A549 treated with AZD2906 at 1 μM for 4 hours (cell line): ENCODE results near the gene CISD3. TPM values are rescaled to one million over a fixed set of nuclear protein-coding genes. Genes with fewer than 3 reads are reported as not detected.

Source experiments
- total RNA-seq: library from RNA; stranded (reverse); fragments of 200-300 nt; extraction: Qiagen RNA extraction; gene quantifications from 5 replicates; pipeline ENCODE4 v1.2.3, GENCODE V29; 2022

The CISD3 gene, protein sequence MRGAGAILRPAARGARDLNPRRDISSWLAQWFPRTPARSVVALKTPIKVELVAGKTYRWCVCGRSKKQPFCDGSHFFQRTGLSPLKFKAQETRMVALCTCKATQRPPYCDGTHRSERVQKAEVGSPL
- 43.2 to 102 TPM (median 95.5 TPM) in 5 replicates for total RNA-seq

DNA sequence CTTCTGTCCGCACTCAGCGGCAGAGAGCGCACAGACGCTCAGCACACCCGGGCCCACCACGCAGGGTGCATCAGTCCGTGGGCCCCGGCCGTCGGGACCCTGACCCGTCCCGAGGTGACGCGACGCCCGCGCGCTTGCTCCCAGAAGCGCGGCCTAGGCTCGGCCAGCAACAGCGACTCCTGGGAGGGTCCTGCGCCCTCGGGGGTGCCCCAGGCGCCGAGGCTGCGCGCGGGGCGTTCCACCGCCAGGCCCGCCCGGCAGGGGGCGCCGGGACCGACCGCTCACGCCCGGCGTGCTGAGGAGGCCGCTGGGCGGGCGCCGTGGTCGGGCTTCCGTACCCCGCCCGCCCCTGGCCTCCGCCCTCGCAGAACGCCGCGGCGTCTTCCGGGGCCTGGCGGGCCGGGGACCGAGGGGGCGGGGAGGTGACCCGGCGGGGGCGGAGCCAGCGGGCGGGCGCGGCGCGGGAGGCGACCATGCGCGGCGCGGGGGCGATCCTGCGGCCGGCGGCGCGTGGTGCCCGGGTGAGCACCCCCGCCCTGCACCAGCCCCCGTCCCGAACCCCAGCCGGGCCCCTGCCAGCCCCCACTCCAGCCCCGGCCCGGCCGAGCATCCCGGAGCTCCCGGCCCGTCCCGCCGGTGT is at the start of gene CISD3:
Gene CISD3 (plus strand): TSS at position 456 of the 640 bp plus-strand sequence. CDS start 18 bp downstream, at position 474.

DNA sequence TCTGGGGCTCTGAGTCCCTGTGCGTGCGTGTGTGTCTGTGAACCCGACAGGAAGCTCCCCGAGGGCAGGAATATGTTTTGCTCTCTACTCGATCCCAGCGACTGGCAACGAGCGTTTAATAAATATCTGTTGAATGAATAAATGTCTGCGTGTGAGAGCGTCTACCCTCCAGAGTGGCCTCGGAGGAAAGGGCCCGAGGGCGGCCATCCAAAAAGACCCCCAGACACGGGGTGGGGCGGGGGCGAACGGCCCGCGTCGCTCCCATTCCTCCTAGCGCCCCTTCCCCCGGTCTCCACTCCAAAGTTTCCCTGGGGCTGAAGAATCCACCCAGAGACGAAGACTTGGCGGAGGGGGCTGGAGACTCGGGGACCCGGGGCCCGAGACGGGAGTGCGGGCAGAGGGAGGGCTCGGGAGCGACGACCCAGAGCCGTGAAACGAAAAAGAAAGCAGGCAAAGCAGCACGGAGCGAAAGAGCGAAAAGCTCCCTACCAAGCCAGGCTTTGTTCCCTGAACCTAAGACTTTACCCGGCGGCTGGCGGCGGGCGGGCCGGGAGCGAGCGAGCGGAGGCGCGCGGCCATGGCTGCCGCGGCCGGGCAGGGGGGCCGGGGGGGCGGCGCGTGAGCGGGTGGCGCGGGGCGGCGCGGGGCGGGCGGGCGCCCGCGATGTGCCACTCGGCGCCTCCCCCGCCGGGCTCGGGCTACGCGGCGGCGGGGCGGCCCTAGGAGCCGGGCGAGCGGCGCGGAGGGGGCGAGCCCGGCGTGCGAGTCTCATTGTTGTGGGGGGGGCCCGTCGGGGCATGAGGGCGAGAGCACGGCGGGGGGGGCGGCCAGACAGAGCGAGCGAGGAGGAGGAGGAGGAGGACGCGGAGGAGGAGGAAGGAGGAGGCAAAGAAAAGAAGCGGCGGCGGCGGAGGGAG is 25.3 kb upstream of the CISD3 start, which contains the start of gene MLLT6:
Gene MLLT6 (plus strand): TSS at position 668 of the 917 bp plus-strand sequence. CDS start 360 bp downstream, outside the sequence.

DNA sequence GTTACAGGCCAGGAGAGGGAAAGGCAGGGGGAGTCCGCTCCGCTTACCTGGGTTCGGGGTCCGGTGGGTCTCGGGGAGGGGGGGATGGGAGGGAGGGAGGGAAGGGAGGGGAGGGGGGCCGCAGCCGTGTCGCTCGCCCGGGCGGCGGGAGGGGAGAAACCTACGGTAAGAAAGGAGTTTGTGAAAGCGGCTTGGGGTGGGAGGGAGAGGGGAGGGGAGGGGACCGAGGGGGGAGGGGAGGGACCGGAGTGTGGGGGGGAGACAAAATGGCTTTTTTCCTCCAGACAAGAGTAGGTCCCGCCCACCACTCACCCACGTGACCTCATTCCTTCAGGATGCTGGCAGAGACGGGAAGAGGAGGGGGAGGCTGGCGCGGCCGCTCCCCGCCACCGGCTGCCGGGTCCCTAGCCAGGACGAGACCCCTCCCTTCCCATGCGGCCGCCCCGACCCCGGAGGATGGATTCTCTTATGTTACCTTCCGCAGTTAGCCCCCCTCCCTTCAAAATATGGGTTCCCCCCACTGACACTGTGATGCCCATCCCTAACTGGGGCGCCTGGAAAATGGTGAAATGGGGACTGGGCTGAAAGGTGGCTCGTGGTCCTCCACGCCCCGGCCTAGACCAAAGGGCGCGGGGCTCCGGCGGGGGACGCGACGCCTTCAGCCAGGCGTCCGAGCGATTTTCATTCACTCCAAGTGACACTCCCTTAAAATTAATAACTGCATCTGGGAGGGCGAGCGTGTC is 18.2 kb downstream of the CISD3 start, which contains the start of gene PCGF2:
Gene PCGF2 (minus strand): TSS at position 188 of the 743 bp plus-strand sequence. CDS start 7,934 bp downstream, outside the sequence.

DNA sequence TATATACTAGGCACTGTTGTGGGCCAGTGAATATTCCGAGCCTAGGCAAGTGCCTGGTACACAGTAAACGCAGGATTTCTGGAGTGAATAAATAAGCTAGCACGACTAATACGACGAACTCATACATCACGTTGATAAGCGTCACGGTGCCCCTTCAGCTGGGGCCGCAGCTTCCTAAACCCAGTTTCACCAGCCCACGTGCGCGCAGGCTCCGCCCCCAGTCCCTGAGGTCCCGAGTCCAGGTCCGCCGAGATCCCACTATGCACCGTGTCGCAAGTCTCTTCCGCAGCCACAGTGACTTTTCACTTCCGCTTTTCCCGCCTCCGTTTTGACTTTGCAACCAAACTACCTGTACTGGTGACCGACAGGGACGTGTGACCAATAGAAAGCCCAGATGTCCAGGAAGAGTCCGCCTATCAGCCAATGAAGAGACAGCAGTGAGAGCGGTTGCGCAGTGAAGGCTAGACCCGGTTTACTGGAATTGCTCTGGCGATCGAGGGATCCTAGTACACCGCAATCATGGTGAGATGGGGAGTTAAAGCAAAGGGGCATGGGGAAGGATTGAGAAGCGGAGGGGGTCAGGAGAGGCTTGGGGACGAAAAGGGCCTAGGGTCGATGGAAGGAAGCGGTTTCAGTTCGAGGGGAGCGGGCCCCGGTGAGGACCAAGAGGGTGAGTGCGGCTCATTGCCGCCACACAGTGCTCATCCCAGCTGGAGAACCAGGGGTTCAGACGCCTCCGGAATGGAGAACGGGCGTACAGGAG is 22.3 kb downstream of the CISD3 start, which contains the start of gene PSMB3:
Gene PSMB3 (plus strand): TSS at position 434 of the 763 bp plus-strand sequence. CDS start 86 bp downstream, at position 520.

Other genes with a start within 250 kb of the CISD3 start
- gene SRCIN1, start 124.4 kb upstream of the CISD3 start, total RNA-seq = 1.3 to 3.5 TPM (median 2.6 TPM) in 5 replicates
- gene EPOP, start 55.4 kb upstream of the CISD3 start, total RNA-seq = 9.7 to 12.9 TPM (median 12.0 TPM) in 5 replicates
- 23.4 to 30.4 TPM (median 25.0 TPM) in 5 replicates for gene MLLT6, start 25.1 kb upstream of the CISD3 start, total RNA-seq
- gene PCGF2, start 18.0 kb downstream of the CISD3 start, total RNA-seq = 32.8 to 60.3 TPM (median 58.9 TPM) in 5 replicates
- gene PSMB3, start 22.4 kb downstream of the CISD3 start, total RNA-seq = 343 to 455 TPM (median 427 TPM) in 5 replicates
- gene PIP4K2B, start 69.2 kb downstream of the CISD3 start, total RNA-seq = 37.9 to 41.0 TPM (median 38.2 TPM) in 5 replicates
- gene CWC25, start 95.0 kb downstream of the CISD3 start, total RNA-seq = 20.1 to 27.4 TPM (median 21.2 TPM) in 5 replicates
- 2,603 to 2,797 TPM (median 2,659 TPM) in 5 replicates for gene RPL23, start 123.4 kb downstream of the CISD3 start, total RNA-seq
- gene LASP1, start 139.7 kb downstream of the CISD3 start, total RNA-seq = 239 to 256 TPM (median 252 TPM) in 5 replicates
- gene FBXO47, start 237.1 kb downstream of the CISD3 start, total RNA-seq = 0.02 TPM in 1 of 5 replicates, not detected in the others